DOHH2 (cell line): ENCODE data around the gene STIL.

ENCODE experiments used
- EZH2phosphoT487 ChIP-seq: fragments of 200-600 bp; sonication (generic); IDR thresholded peaks from 2 replicates; pipeline ENCODE4 v1.6.1; 2017; ENCODE audit warnings: borderline replicate concordance, mild to moderate bottlenecking, antibody characterized with exemption, low read length, moderate library complexity, mixed read lengths
- TF ChIP-seq, protein P1 (sequence below): fragments of 200-600 bp; sonication (generic); IDR thresholded peaks from one replicate; pipeline ENCODE4 v1.5.1; 2014; ENCODE audit warnings: antibody characterized with exemption, mild to moderate bottlenecking, low read depth, low read length; ENCODE audit not compliant: poor library complexity, severe bottlenecking

- TF ChIP-seq, protein P1, sequence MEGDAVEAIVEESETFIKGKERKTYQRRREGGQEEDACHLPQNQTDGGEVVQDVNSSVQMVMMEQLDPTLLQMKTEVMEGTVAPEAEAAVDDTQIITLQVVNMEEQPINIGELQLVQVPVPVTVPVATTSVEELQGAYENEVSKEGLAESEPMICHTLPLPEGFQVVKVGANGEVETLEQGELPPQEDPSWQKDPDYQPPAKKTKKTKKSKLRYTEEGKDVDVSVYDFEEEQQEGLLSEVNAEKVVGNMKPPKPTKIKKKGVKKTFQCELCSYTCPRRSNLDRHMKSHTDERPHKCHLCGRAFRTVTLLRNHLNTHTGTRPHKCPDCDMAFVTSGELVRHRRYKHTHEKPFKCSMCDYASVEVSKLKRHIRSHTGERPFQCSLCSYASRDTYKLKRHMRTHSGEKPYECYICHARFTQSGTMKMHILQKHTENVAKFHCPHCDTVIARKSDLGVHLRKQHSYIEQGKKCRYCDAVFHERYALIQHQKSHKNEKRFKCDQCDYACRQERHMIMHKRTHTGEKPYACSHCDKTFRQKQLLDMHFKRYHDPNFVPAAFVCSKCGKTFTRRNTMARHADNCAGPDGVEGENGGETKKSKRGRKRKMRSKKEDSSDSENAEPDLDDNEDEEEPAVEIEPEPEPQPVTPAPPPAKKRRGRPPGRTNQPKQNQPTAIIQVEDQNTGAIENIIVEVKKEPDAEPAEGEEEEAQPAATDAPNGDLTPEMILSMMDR: peak; percentile 71
- no peak for TF ChIP-seq EZH2phosphoT487
Measured at GRCh38 chr1:47262787-47263413, 51.0 kb downstream of the STIL start.
